HepG2 (cell line): ENCODE data around the gene ZDHHC14. TPM values are rescaled to one million over a fixed set of nuclear protein-coding genes. Genes with fewer than 3 reads are reported as not detected.

Source experiments
- CBFB ChIP-seq: sonication (generic); formaldehyde crosslinking; IDR thresholded peaks from 2 replicates; pipeline ENCODE4 v1.4.0; 2020; ENCODE audit warnings: missing genetic modification reagents
- CCDC6 ChIP-seq: sonication (generic); formaldehyde crosslinking; IDR thresholded peaks from 2 replicates; pipeline ENCODE4 v1.8.1; 2022; ENCODE audit warnings: mild to moderate bottlenecking, missing genetic modification reagents, moderate library complexity
- FOXC1 ChIP-seq: sonication (generic); formaldehyde crosslinking; IDR thresholded peaks from 2 replicates; pipeline ENCODE4 v1.8.0; 2022; ENCODE audit warnings: mild to moderate bottlenecking, missing genetic modification reagents, borderline replicate concordance
- GLMP ChIP-seq: sonication (generic); formaldehyde crosslinking; IDR thresholded peaks from 2 replicates; pipeline ENCODE4 v1.9.0; 2021; ENCODE audit warnings: missing genetic modification reagents, mild to moderate bottlenecking, borderline replicate concordance
- HOXA5 ChIP-seq: sonication (generic); formaldehyde crosslinking; IDR thresholded peaks from 2 replicates; pipeline ENCODE4 v1.4.0; 2020; ENCODE audit warnings: missing genetic modification reagents
- ISX ChIP-seq: sonication (generic); formaldehyde crosslinking; conservative IDR thresholded peaks from 2 replicates; pipeline ENCODE4 v1.5.0; 2020; ENCODE audit warnings: missing genetic modification reagents
- KLF16 ChIP-seq, 2 experiments: sonication (generic) in 1 of 2; formaldehyde crosslinking in 1 of 2; IDR thresholded peaks; 2 replicates each; pipeline versions ENCODE4 v1.6.1 to v1.8.0; 2016 to 2023; ENCODE audit warnings: missing genetic modification reagents in 2 of 2, missing compliant biosample characterization in 1 of 2
- MEIS2 ChIP-seq: sonication (generic); formaldehyde crosslinking; IDR thresholded peaks from 2 replicates; pipeline ENCODE4 v1.9.0; 2021; ENCODE audit warnings: mild to moderate bottlenecking, missing genetic modification reagents
- PAWR ChIP-seq: sonication (generic); formaldehyde crosslinking; IDR thresholded peaks from 2 replicates; pipeline ENCODE4 v1.4.0; 2020; ENCODE audit warnings: missing genetic modification reagents, mild to moderate bottlenecking, borderline replicate concordance
- PCBP2 ChIP-seq: fragments of 200-400 bp; formaldehyde crosslinking; optimal IDR thresholded peaks from 2 replicates; pipeline ENCODE3; 2018; ENCODE audit warnings: low read length, low read depth; ENCODE audit not compliant: poor library complexity, severe bottlenecking
- PHF21A ChIP-seq: sonication (generic); formaldehyde crosslinking; IDR thresholded peaks from 2 replicates; pipeline ENCODE4 v1.5.0; 2020; ENCODE audit warnings: mild to moderate bottlenecking, missing genetic modification reagents
- RELA ChIP-seq: sonication (generic); formaldehyde crosslinking; IDR thresholded peaks from 2 replicates; pipeline ENCODE4 v1.4.0; 2020; ENCODE audit warnings: missing genetic modification reagents
- ZBTB21 ChIP-seq: sonication (generic); formaldehyde crosslinking; IDR thresholded peaks from 2 replicates; pipeline ENCODE4 v1.4.0; 2020; ENCODE audit warnings: missing genetic modification reagents
- ZFAT ChIP-seq: sonication (generic); formaldehyde crosslinking; conservative IDR thresholded peaks from 2 replicates; pipeline ENCODE4 v1.8.1; 2023; ENCODE audit warnings: missing genetic modification reagents, inconsistent platforms
- ZFP36L1 ChIP-seq: sonication (generic); formaldehyde crosslinking; IDR thresholded peaks from 2 replicates; pipeline ENCODE4 v1.8.0; 2022; ENCODE audit warnings: mild to moderate bottlenecking, missing genetic modification reagents, moderate library complexity
- ZMAT5 ChIP-seq: sonication (generic); formaldehyde crosslinking; IDR thresholded peaks from 2 replicates; pipeline ENCODE4 v1.5.0; 2020; ENCODE audit warnings: mild to moderate bottlenecking, low read depth, missing genetic modification reagents, borderline replicate concordance
- ZNF10 ChIP-seq: sonication (generic); formaldehyde crosslinking; IDR thresholded peaks from 2 replicates; pipeline ENCODE4 v1.4.0; 2020; ENCODE audit warnings: mild to moderate bottlenecking, low read depth, missing genetic modification reagents, borderline replicate concordance
- ZNF230 ChIP-seq: sonication (generic); formaldehyde crosslinking; IDR thresholded peaks from 2 replicates; pipeline ENCODE4 v1.4.0; 2020; ENCODE audit warnings: mild to moderate bottlenecking, missing genetic modification reagents
- ZNF264 ChIP-seq: sonication (generic); formaldehyde crosslinking; IDR thresholded peaks from 2 replicates; pipeline ENCODE4 v1.4.0; 2020; ENCODE audit warnings: missing genetic modification reagents
- ZNF337 ChIP-seq: sonication (generic); formaldehyde crosslinking; IDR thresholded peaks from 2 replicates; pipeline ENCODE4 v1.5.1; 2020; ENCODE audit warnings: missing genetic modification reagents, low read depth, mild to moderate bottlenecking, borderline replicate concordance
- ZNF441 ChIP-seq: sonication (generic); formaldehyde crosslinking; IDR thresholded peaks from 2 replicates; pipeline ENCODE4 v1.7.0; 2021; ENCODE audit warnings: missing genetic modification reagents, borderline replicate concordance
- ZNF446 ChIP-seq: sonication (generic); formaldehyde crosslinking; IDR thresholded peaks from 2 replicates; pipeline ENCODE4 v1.5.0; 2020; ENCODE audit warnings: mild to moderate bottlenecking, missing genetic modification reagents
- ZNF747 ChIP-seq: sonication (generic); formaldehyde crosslinking; IDR thresholded peaks from 2 replicates; pipeline ENCODE4 v1.8.1; 2023; ENCODE audit warnings: missing genetic modification reagents, mild to moderate bottlenecking, borderline replicate concordance
- ZNF773 ChIP-seq: sonication (generic); formaldehyde crosslinking; IDR thresholded peaks from 2 replicates; pipeline ENCODE4 v1.4.0; 2020; ENCODE audit warnings: missing genetic modification reagents, borderline replicate concordance
- ZNF790 ChIP-seq: sonication (generic); formaldehyde crosslinking; IDR thresholded peaks from 2 replicates; pipeline ENCODE4 v1.8.0; 2022; ENCODE audit warnings: missing genetic modification reagents, mild to moderate bottlenecking, borderline replicate concordance
- ZNF839 ChIP-seq: sonication (generic); formaldehyde crosslinking; IDR thresholded peaks from 2 replicates; pipeline ENCODE4 v1.4.0; 2020; ENCODE audit warnings: missing genetic modification reagents, mild to moderate bottlenecking, borderline replicate concordance
- polyA plus RNA-seq, 8 experiments: library from polyadenylated mRNA; depleted of rRNA in 3 of 8; stranded (reverse) in 7 of 8; unstranded in 1 of 8; fragments of >200 nt; fragmentation: Illumina TruSeq in 4 of 8; extraction: Trizol in 4 of 8; gene quantifications; 2 replicates each; pipeline versions ENCODE4 v1.2.1 to v1.2.3, GENCODE V29; 2011 to 2016; ENCODE audit warnings: low read depth in 4 of 8, missing spikeins in 1 of 8, mixed read lengths in 1 of 8; ENCODE audit not compliant: insufficient read depth in 1 of 8
- total RNA-seq, 5 experiments: library from RNA; depleted of rRNA; stranded (reverse); fragments of >200 nt; fragmentation: Illumina TruSeq; extraction: Trizol; gene quantifications; 2 replicates each; pipeline ENCODE4 v1.2.3, GENCODE V29; 2016; ENCODE audit warnings: low read depth in 1 of 5
- TF ChIP-seq, protein P1 (sequence below): sonication (generic); formaldehyde crosslinking; IDR thresholded peaks from 2 replicates; pipeline ENCODE4 v1.5.0; 2020; ENCODE audit warnings: missing genetic modification reagents

ZDHHC14 gene
- total and polyA plus RNA-seq, 2 of the 13 experiments (the other 11 are each of a cell fraction or from before 2014, with no cell fraction given): 3.7 to 9.5 TPM

- peak; percentile 97 for TF ChIP-seq CCDC6 (CRISPR knock-in tag)
- TF ChIP-seq KLF16 (CRISPR knock-in tag; IDR thresholded peaks at IDR 0.05): peak in 1 of 2 experiments; percentile 98; a peak in 2 of 4 replicates
- no peak for TF ChIP-seq GLMP (CRISPR knock-in tag)
- peak; percentile 97 for TF ChIP-seq ZNF264 (CRISPR knock-in tag)
- TF ChIP-seq ZNF446 (CRISPR knock-in tag): peak; percentile 97
- TF ChIP-seq ZBTB21 (CRISPR knock-in tag): peak; percentile 70; the same call in 1 of the 2 replicates
- 0 out of 2 replicates have a peak, but pooled peaks have one; percentile 65 for TF ChIP-seq ZMAT5
- peak; percentile 99; the same call in 1 of the 2 replicates for TF ChIP-seq PAWR (CRISPR knock-in tag)
- peak; percentile 93 for TF ChIP-seq HOXA5
- TF ChIP-seq ZNF773 (CRISPR knock-in tag): peak; percentile 32
- TF ChIP-seq ZNF10 (CRISPR knock-in tag): no peak
- TF ChIP-seq, protein P1, sequence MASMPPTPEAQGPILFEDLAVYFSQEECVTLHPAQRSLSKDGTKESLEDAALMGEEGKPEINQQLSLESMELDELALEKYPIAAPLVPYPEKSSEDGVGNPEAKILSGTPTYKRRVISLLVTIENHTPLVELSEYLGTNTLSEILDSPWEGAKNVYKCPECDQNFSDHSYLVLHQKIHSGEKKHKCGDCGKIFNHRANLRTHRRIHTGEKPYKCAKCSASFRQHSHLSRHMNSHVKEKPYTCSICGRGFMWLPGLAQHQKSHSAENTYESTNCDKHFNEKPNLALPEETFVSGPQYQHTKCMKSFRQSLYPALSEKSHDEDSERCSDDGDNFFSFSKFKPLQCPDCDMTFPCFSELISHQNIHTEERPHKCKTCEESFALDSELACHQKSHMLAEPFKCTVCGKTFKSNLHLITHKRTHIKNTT: no peak
- TF ChIP-seq ZFP36L1: peak; percentile 83
- peak; percentile 96 for TF ChIP-seq RELA (CRISPR knock-in tag)
- TF ChIP-seq ISX (CRISPR knock-in tag): no peak; the same call in 1 of the 2 replicates
- TF ChIP-seq FOXC1 (CRISPR knock-in tag): peak; percentile 91
- peak; percentile 99 for TF ChIP-seq MEIS2 (CRISPR knock-in tag)
- TF ChIP-seq ZNF790: peak; percentile 96; the same call in 1 of the 2 replicates
- TF ChIP-seq ZNF337: peak; percentile 52; the same call in 1 of the 2 replicates
- peak; percentile 79 for TF ChIP-seq ZNF839 (CRISPR knock-in tag)
- TF ChIP-seq ZFAT (CRISPR knock-in tag): no peak
- no peak for TF ChIP-seq PCBP2
- peak; percentile 96 for TF ChIP-seq ZNF230 (CRISPR knock-in tag)
- peak; percentile 89 for TF ChIP-seq ZNF441 (CRISPR knock-in tag)
- TF ChIP-seq CBFB (CRISPR knock-in tag): peak; percentile 88
- peak; percentile 100 for TF ChIP-seq PHF21A (CRISPR knock-in tag)
- TF ChIP-seq ZNF747 (CRISPR knock-in tag): peak; percentile 61; the same call in 1 of the 2 replicates
These were observed 150.4 kb downstream of the ZDHHC14 start (continued) for GRCh38 chr6:157531169-157531985.
